Left renal pelvis (tissue), 4 donors: ENCODE results near the gene SCN3A. TPM values are rescaled to one million over a fixed set of nuclear protein-coding genes. Genes with fewer than 3 reads are reported as not detected.

ENCODE experiments used
- DNase-seq, 4 donors: peaks; one replicate each; pipeline ENCODE4 v3.0.0-alpha.2; 2013; ENCODE audit warnings: low read depth in 4 of 4, low spot score in 3 of 4
- polyA plus RNA-seq, 4 donors: library from polyadenylated mRNA; unstranded; fragments of 120-200 nt; gene quantifications; one replicate each; pipeline ENCODE4 v1.2.1, GENCODE V29; 2013; ENCODE audit not compliant: insufficient read length in 4 of 4

Gene SCN3A
- polyA plus RNA-seq, 4 donors = 0.30 to 0.78 (median 0.43) TPM

- no peak for DNase-seq
Measured at GRCh38 chr2:165192729-165193128, 11.1 kb downstream of the SCN3A start.

GRCh38 chr2:165191096-165191728 lies 12.6 kb downstream of the SCN3A start:
- DNase-seq = no peak

GRCh38 chr2:165185633-165186032 lies 18.2 kb downstream of the SCN3A start:
- no peak for DNase-seq

- DNase-seq = no peak
Measured at GRCh38 chr2:165182029-165182428, 21.8 kb downstream of the SCN3A start.

GRCh38 chr2:165176780-165177179 lies 27.1 kb downstream of the SCN3A start:
- DNase-seq = no peak

GRCh38 chr2:165173215-165173614 lies 30.6 kb downstream of the SCN3A start:
- no peak for DNase-seq

- no peak for DNase-seq
Measured at GRCh38 chr2:165164201-165164600, 39.6 kb downstream of the SCN3A start.

GRCh38 chr2:165163761-165164160 lies 40.1 kb downstream of the SCN3A start:
- DNase-seq = no peak

- no peak for DNase-seq
Measured at GRCh38 chr2:165162466-165162865, 41.4 kb downstream of the SCN3A start.

- no peak for DNase-seq
Measured at GRCh38 chr2:165161510-165161909, 42.3 kb downstream of the SCN3A start.

- DNase-seq = no peak
Measured at GRCh38 chr2:165157160-165157559, 46.7 kb downstream of the SCN3A start.

GRCh38 chr2:165155152-165155551 lies 48.7 kb downstream of the SCN3A start:
- no peak for DNase-seq

- no peak for DNase-seq
Measured at GRCh38 chr2:165149439-165149838, 54.4 kb downstream of the SCN3A start.

GRCh38 chr2:165147186-165148045 lies 56.4 kb downstream of the SCN3A start:
- no peak for DNase-seq

GRCh38 chr2:165144315-165144714 lies 59.5 kb downstream of the SCN3A start:
- DNase-seq = no peak

GRCh38 chr2:165141601-165142354 lies 62.1 kb downstream of the SCN3A start:
- DNase-seq = no peak

- no peak for DNase-seq
Measured at GRCh38 chr2:165126244-165126643, 77.6 kb downstream of the SCN3A start.

GRCh38 chr2:165122521-165122920 lies 81.3 kb downstream of the SCN3A start:
- DNase-seq = no peak

GRCh38 chr2:165120740-165121467 lies 82.9 kb downstream of the SCN3A start:
- no peak for DNase-seq

- no peak for DNase-seq
Measured at GRCh38 chr2:165115258-165115657, 88.6 kb downstream of the SCN3A start.
